HUDEP-2 (cell line): ENCODE data around the gene PPOX.

Experiments
- DNase-seq, 76 experiments: peaks; one replicate each; lab custom pipeline; 2025; ENCODE audit not compliant: unreplicated experiment in 76 of 76; lab: John Stamatoyannopoulos, UW

Gene PPOX

DNA sequence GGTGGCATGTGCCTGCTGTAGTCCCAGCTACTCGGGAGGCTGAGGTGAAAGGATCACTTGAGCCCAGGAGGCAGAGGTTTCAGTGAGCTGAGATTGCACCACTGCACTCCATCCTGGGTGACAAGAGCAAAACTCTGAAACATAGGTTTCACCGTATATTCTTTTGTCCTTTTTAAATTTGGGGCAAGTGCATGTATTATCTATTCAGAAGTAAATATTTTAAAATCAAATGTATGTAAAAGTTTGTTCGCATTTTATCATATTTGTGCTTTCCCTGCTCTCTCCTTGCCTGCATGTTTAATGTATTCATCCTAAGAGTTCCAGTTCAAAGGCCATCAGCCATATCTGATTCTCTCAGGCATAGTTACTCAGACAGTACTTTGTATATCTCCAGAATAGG lies 20.4 kb upstream of the PPOX start:
- DNase-seq, result no peak

GRCh38 chr1:161153176-161153575 lies 13.1 kb upstream of the PPOX start:
- no peak for DNase-seq

GRCh38 chr1:161153682-161154337 lies 12.4 kb upstream of the PPOX start, which contains the start of gene UFC1:
Gene UFC1, plus strand, starts transcription at chr1:161153978. Its CDS starts 20 bp downstream, at chr1:161153998.
- DNase-seq, result peak in 74 of 76 experiments; percentile 13 to 82 (median 68)

- no peak for DNase-seq
Observed at GRCh38 chr1:161157867-161158266, 8.4 kb upstream of the PPOX start.

GRCh38 chr1:161158316-161159010 lies 7.8 kb upstream of the PPOX start:
- DNase-seq, result peak in 9 of 76 experiments; percentile 11 to 40 (median 28)

DNA sequence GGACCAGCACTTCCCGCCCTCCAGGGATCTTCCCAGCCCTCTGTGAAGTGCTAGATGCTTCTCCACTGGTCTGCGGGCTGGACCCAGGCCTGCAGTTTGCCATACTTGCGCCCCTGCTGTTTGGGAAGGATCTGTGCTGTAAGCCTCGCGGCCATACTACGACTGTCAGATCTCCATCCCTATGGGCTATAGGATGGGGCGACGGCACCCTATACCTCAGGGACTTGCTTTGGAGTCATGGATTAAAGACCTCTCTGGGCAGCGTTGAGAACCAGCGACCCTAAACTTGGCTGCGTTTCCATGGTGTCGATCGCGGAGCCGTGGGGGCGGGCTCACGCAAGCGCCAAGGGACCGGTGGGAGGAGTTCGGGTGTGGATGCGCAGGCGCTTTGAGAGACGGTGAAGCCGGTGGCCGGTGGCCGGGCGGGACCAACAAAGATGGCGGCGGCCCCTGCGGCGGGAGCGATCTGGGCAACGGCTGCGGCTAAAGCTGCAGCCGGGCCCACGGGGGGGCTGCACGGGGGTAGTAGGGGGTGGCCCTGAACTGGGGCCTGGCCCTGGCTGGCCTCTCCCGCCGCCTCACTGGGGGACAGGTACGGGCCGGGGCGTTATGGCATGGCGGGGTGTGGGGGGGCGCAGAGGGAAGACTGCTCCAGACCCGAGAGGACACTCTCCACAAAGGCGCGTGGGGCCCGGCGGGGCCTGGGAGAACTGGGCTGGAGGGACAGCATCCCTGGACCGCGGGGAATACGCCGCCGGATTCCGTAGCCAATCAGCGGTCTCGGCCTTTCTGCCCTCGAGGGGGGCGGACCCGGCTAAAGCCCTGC lies 6.9 kb upstream of the PPOX start, which contains the start of gene USP21:
Gene USP21 (plus strand): TSS at position 414 of the 826 bp plus-strand sequence. CDS start 1,141 bp downstream, outside the sequence.
- DNase-seq, result peak in 75 of 76 experiments; percentile 17 to 90 (median 80)

DNA sequence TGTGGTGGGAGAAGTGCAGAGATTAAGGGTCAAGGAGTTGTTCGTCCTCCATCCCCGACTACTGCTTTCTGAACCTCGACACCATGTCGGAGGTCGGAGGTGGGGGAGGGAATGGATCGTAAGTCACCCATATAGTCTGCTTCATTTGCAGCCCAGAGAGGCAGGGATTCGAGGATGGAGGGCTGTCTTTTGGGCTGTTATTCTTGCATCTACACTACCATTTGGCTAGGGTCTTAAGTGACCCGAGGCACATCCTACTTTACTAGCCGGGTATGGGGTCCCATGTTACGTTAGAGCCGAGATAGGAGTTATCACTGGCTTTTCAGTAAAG lies 6.3 kb upstream of the PPOX start:
- DNase-seq, result no peak

DNA sequence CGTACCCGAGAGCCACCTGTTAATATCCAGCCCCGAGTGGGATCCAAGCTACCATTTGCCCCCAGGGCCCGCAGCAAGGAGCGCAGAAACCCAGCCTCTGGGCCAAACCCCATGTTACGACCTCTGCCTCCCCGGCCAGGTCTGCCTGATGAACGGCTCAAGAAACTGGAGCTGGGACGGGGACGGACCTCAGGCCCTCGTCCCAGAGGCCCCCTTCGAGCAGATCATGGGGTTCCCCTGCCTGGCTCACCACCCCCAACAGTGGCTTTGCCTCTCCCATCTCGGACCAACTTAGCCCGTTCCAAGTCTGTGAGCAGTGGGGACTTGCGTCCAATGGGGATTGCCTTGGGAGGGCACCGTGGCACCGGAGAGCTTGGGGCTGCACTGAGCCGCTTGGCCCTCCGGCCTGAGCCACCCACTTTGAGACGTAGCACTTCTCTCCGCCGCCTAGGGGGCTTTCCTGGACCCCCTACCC lies 5.5 kb upstream of the PPOX start:
- no peak for DNase-seq

GRCh38 chr1:161161652-161162051 lies 4.6 kb upstream of the PPOX start:
- DNase-seq, result no peak

DNA sequence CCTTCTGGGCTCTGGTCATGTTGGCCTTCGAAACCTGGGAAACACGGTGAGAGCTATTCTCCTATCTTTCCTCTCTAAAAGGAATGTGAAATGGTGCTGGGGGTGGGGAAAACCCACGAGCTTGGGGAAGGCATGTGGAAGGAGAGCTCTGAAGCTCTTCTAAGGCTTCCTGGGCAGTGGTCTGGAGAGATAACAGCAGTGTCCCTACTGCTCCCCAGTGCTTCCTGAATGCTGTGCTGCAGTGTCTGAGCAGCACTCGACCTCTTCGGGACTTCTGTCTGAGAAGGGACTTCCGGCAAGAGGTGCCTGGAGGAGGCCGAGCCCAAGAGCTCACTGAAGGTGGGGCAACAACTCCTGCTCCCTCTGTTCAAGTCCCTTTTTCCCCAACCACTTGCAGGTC lies 4.2 kb upstream of the PPOX start:
- DNase-seq, result no peak

DNA sequence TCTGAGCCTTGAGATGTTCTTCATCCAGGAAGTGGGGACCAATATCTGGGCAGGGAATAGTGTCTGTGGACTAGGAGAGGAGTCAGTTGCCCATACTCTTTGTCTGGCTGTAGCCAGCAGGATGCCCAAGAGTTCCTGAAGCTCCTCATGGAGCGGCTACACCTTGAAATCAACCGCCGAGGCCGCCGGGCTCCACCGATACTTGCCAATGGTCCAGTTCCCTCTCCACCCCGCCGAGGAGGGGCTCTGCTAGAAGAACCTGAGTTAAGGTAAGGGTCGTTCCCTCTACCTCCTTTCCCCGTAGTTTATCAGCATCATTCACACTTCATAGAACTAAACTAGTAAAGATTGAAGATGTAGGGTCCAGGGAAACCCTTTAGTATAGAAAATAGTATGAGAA lies 3.4 kb upstream of the PPOX start:
- no peak for DNase-seq

DNA sequence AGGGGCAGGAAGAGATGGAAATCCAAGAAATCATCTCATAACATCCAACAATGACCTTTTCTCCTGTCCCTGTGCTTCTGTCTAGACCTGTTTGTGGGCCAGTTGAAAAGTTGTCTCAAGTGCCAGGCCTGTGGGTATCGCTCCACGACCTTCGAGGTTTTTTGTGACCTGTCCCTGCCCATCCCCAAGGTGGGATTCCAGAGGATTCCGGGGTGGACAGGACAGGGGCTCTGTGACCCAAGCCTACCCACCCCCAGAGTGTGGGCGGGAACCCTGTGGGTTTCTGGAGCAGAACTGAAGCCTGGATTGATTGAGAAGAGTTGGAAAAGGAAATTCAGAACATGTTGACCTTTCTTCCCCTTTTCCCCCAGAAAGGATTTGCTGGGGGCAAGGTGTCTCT lies 2.4 kb upstream of the PPOX start:
- no peak for DNase-seq

DNA sequence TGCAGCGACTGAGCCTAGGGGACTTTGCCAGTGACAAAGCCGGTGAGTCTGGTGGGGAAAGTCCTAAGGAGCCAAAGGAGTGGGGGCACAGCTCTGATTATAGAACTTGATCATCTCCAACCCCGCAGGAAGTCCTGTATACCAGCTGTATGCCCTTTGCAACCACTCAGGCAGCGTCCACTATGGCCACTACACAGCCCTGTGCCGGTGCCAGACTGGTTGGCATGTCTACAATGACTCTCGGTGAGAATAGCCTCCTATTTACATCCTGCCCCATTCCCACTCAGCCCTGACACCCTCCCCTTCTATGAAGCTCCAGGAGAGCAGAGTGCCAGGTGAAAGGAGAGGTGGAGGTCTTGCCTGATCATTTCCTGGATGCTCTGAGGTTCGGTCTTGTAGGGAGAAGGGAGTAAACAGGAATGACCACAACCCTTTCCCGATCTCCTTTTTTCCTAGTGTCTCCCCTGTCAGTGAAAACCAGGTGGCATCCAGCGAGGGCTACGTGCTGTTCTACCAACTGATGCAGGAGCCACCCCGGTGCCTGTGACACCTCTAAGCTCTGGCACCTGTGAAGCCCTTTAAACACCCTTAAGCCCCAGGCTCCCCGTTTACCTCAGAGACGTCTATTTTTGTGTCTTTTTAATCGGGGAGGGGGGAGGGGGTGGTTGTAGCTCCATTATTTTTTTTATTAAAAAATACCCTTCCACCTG lies 1.2 kb upstream of the PPOX start:
- DNase-seq, result no peak

DNA sequence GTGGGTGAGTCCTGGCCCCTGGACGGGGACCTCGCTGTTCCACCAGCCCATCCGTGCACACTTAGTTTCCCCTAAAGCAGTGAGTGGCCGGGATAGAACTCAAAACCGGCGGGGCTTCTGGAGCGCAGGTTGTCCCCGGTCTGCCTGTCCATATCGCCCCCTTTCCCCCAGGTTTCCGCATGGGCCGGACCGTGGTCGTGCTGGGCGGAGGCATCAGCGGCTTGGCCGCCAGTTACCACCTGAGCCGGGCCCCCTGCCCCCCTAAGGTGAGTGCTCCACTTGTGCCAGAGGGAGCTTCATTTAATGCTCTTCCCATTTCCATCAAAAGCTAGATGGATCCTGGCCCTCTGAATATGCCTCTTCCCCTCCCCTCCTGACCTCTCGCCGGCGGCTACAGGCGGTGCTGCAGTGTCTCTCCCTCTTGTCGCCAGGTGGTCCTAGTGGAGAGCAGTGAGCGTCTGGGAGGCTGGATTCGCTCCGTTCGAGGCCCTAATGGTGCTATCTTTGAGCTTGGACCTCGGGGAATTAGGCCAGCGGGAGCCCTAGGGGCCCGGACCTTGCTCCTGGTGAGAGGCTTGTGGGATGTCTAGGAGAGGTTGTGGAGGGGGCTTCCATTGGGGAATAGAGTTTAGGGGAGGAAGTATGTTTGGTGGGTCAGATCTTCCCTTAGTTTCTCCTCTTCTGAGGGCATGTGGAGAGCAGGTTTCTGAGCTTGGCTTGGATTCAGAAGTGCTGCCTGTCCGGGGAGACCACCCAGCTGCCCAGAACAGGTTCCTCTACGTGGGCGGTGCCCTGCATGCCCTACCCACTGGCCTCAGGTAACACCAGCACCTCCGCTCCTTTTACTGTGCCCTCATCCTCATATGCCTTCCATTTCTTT lies 683 bp downstream of the PPOX start:
- peak in 35 of 76 experiments; percentile 11 to 92 (median 46) for DNase-seq

GRCh38 chr1:161168906-161169305 lies 2.7 kb downstream of the PPOX start:
- DNase-seq, result no peak

GRCh38 chr1:161171191-161171590 lies 5.0 kb downstream of the PPOX start:
- no peak for DNase-seq

DNA sequence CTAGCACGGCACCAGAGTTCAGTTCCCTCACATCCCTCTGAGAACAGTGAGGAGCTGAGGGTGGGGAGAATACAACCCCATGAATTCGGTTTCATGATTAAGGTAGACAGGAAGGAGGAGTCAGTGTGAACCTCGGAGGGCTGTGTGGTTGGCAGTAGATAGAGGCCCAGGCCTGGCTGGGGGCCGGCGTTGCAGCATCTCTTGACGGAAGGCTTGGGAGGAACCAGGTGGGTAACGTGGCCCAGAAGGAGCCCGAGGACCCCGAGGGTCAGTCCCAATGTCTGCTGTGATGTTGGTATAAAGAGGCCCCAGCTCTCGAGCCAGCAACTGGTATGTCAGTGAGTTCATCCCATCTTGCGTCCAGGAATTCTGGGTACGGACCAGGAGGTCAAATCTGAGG lies 5.5 kb downstream of the PPOX start:
- DNase-seq, result no peak

GRCh38 chr1:161172349-161172748 lies 6.1 kb downstream of the PPOX start:
- DNase-seq, result no peak

- DNase-seq, result peak in 1 of 76 experiments; percentile 18
Observed at GRCh38 chr1:161172776-161173376, 6.7 kb downstream of the PPOX start.
